ENCODE measurements around the gene UNK. TPM values are rescaled to one million over a fixed set of nuclear protein-coding genes. Genes with fewer than 3 reads are reported as not detected.

The UNK gene
- total and polyA plus RNA-seq, 2 donors (not counting 3 experiments of a cell fraction or from before 2014, with no cell fraction given), result 18.0 to 23.2 TPM

GRCh38 chr17:75754378-75755204 lies 30.0 kb upstream of the UNK start:
- dilution Hi-C loops (cut with MboI; ENCODE audit: extremely low pct_ligation_motif_present, low sequenced_read_pairs), result no loop called here
- DNase-seq (ENCODE audit: low read depth, low spot score), result no peak
- no peak for FAIRE-seq
- Histone ChIP-seq H3K4me2 (ENCODE audit: insufficient read depth, low read length) (no peak overlapping the region), H3K4me1 (ENCODE audit: control insufficient read depth, extremely low read depth, insufficient read depth, low read length) (no peaks in the 10 kb centered on the region), H3K9me3 (replicated peaks; ENCODE audit: control insufficient read depth, insufficient read depth, low read length) (no peaks in the 10 kb centered on the region), H3K9ac (replicated peaks; ENCODE audit: extremely low read depth, insufficient read depth, low read length) (no peak overlapping the region), H3K9me1 (replicated peaks; ENCODE audit: control insufficient read depth, extremely low read depth, insufficient read depth, low read length) (no peaks in the 10 kb centered on the region), H3K79me2 (ENCODE audit: control insufficient read depth, insufficient read depth, low read length) (no peaks in the 10 kb centered on the region), H3K27ac (ENCODE audit: insufficient read depth, low read depth, low read length) (no peak overlapping the region), H3K27me3 (ENCODE audit: control insufficient read depth in 2 of 2, insufficient read depth in 2 of 2, low read length in 2 of 2) (no peaks in the 10 kb centered on the region), H4K20me1 (replicated peaks; ENCODE audit: control insufficient read depth, extremely low read depth, insufficient read depth, low read length) (no peaks in the 10 kb centered on the region), H2AFZ (ENCODE audit: low read depth, low read length) (no peak overlapping the region), H3K4me3 (replicated peaks in 1 of 3; ENCODE audit: insufficient read depth in 1 of 3, low read depth in 1 of 3, low read length in 3 of 3) (no peak overlapping the region), H3K36me3 (ENCODE audit: control insufficient read depth in 2 of 2, extremely low read depth in 1 of 2, insufficient read depth in 2 of 2, low read length in 2 of 2) (peaks cover 0 to 2% of the 10 kb centered on the region in 2 experiments)
- ChIA-PET POLR2A (no interaction called here), CTCF (interaction anchor here (1.2 to 2.6 kb wide), 5 partner anchors 60 to 154 kb away, joined by 4 to 45 read pairs (median 8); partner anchors contain the start of gene SMIM5)
- TF ChIP-seq MYC (IDR thresholded peaks at IDR 0.05; ENCODE audit: low read depth, low read length) (no peak), FOS (IDR thresholded peaks at IDR 0.05; ENCODE audit: borderline replicate concordance, insufficient read depth, low read length) (no peak), GATA2 (IDR thresholded peaks at IDR 0.05; ENCODE audit: insufficient read depth, insufficient read length, low read depth, low read length) (no peak), POLR2AphosphoS5 (IDR thresholded peaks at IDR 0.05; ENCODE audit: insufficient read depth, low read depth, low read length) (no peak), POLR2A (IDR thresholded peaks at IDR 0.05; ENCODE audit: low read depth, low read length) (no peak), MAX (IDR thresholded peaks at IDR 0.05; ENCODE audit: insufficient read depth, insufficient read length) (no peak), EZH2 (IDR thresholded peaks at IDR 0.05; ENCODE audit: borderline replicate concordance, low read depth, low read length, severe bottlenecking) (no peak), CTCF (IDR thresholded peaks at IDR 0.05; ENCODE audit: extremely low read depth in 1 of 2, insufficient read depth in 1 of 2, low read depth in 1 of 2, low read length in 2 of 2) (no peak), JUN (IDR thresholded peaks at IDR 0.05; ENCODE audit: borderline replicate concordance, insufficient read depth, insufficient read length, low read depth) (no peak)
- intact Hi-C loops (cut with micrococcal nuclease), result no loop called here
- no TSS peak for BruUV-seq (replicated peaks)
